DMS53 treated with DMSO at 0.1 percent for 48 hours (cell line): ENCODE measurements around the gene DDX19B.
A peak's percentile ranks its signal among the peaks of the same experiment; 100 is the strongest.
"Not testable (repeated sequence)": the region's sequence is repeated elsewhere in the genome, so short reads cannot be mapped to it uniquely, and the experiment has no call there.

Experiments
- DNase-seq: peaks from one replicate; lab custom pipeline; 2025; ENCODE audit not compliant: unreplicated experiment; lab: John Stamatoyannopoulos, UW

Gene DDX19B

GRCh38 chr16:70348991-70349390 lies 50.0 kb downstream of the DDX19B start:
- DNase-seq = no peak

GRCh38 chr16:70349783-70350182 lies 50.8 kb downstream of the DDX19B start:
- DNase-seq = no peak

- DNase-seq = no peak
Measured at GRCh38 chr16:70359552-70359951, 60.6 kb downstream of the DDX19B start.

- no peak for DNase-seq
Measured at GRCh38 chr16:70364399-70364798, 65.4 kb downstream of the DDX19B start.

GRCh38 chr16:70370145-70370544 lies 71.2 kb downstream of the DDX19B start:
- not testable (repeated sequence) for DNase-seq

GRCh38 chr16:70370924-70371323 lies 71.9 kb downstream of the DDX19B start:
- DNase-seq = no peak

GRCh38 chr16:70372921-70373728 lies 74.1 kb downstream of the DDX19B start:
- DNase-seq = no peak

GRCh38 chr16:70374213-70374612 lies 75.2 kb downstream of the DDX19B start:
- no peak for DNase-seq

GRCh38 chr16:70375636-70376611 lies 76.9 kb downstream of the DDX19B start:
- no peak for DNase-seq

GRCh38 chr16:70377782-70378181 lies 78.8 kb downstream of the DDX19B start:
- DNase-seq = no peak

- DNase-seq = no peak
Measured at GRCh38 chr16:70378869-70379493, 80.0 kb downstream of the DDX19B start.

GRCh38 chr16:70380248-70380918 lies 81.4 kb downstream of the DDX19B start:
- DNase-seq = peak; percentile 32

GRCh38 chr16:70380919-70381603 lies 82.1 kb downstream of the DDX19B start:
- peak; percentile 94 for DNase-seq

GRCh38 chr16:70381604-70382342 lies 82.8 kb downstream of the DDX19B start:
- DNase-seq = peak; percentile 74

GRCh38 chr16:70383421-70383960 lies 84.5 kb downstream of the DDX19B start:
- no peak for DNase-seq
